ENCODE measurements around the gene HIVEP3.

GRCh38 chr1:41515131-41515678, 403.5 kb downstream of the HIVEP3 start:
- TF ChIP-seq, protein P1, sequence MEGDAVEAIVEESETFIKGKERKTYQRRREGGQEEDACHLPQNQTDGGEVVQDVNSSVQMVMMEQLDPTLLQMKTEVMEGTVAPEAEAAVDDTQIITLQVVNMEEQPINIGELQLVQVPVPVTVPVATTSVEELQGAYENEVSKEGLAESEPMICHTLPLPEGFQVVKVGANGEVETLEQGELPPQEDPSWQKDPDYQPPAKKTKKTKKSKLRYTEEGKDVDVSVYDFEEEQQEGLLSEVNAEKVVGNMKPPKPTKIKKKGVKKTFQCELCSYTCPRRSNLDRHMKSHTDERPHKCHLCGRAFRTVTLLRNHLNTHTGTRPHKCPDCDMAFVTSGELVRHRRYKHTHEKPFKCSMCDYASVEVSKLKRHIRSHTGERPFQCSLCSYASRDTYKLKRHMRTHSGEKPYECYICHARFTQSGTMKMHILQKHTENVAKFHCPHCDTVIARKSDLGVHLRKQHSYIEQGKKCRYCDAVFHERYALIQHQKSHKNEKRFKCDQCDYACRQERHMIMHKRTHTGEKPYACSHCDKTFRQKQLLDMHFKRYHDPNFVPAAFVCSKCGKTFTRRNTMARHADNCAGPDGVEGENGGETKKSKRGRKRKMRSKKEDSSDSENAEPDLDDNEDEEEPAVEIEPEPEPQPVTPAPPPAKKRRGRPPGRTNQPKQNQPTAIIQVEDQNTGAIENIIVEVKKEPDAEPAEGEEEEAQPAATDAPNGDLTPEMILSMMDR (IDR thresholded peaks at IDR 0.05) = no peak
- no peak for TF ChIP-seq POLR2A (IDR thresholded peaks at IDR 0.05)

Measured in lower leg skin (tissue), 3 donors.